WTC11 (cell line): Measurements from ENCODE around the gene NT5C1B. TPM values are rescaled to one million over a fixed set of nuclear protein-coding genes. Genes with fewer than 3 reads are reported as not detected.

Experiments used
- ATAC-seq: fragments of 200-7000 bp; cut with Tn5 transposase; 2 replicates; pipeline ENCODE4 v1.10.0; 2021; ENCODE audit warnings: mild to moderate bottlenecking, moderate library complexity
- CTCF ChIA-PET: fragments of 300-600 bp; sonication (Branson Sonifier 250); formaldehyde crosslinking; loops from one replicate; lab custom pipeline; 2021; ENCODE audit warnings: antibody characterized with exemption; lab: Charles Lee
- POLR2A ChIA-PET: fragments of 350-600 bp; sonication (Branson Sonifier 250); formaldehyde crosslinking; loops from one replicate; lab custom pipeline; 2021; ENCODE audit warnings: antibody characterized with exemption; lab: Charles Lee
- DNase-seq: peaks from one replicate; pipeline ENCODE4 v3.0.0; 2021; ENCODE audit warnings: low spot score
- H3K27ac Mint-ChIP-seq: 2 replicates; pipeline ENCODE4 v1.8.0; 2021; ENCODE audit warnings: mixed read lengths
- H3K27me3 Mint-ChIP-seq: 2 replicates; pipeline ENCODE4 v1.8.0; 2021; ENCODE audit warnings: low read depth, mild to moderate bottlenecking, moderate library complexity, mixed read lengths
- H3K36me3 Mint-ChIP-seq: 2 replicates; pipeline ENCODE4 v1.8.0; 2021; ENCODE audit warnings: mixed read lengths
- H3K4me1 Mint-ChIP-seq: 2 replicates; pipeline ENCODE4 v1.8.0; 2022; ENCODE audit warnings: mixed read lengths
- H3K4me3 Mint-ChIP-seq: 2 replicates; pipeline ENCODE4 v1.8.0; 2021; ENCODE audit warnings: mild to moderate bottlenecking, moderate library complexity, mixed read lengths
- H3K9me3 Mint-ChIP-seq: 2 replicates; pipeline ENCODE4 v1.8.0; 2021; ENCODE audit warnings: mixed read lengths
- CBFB ChIP-seq: sonication (generic); formaldehyde crosslinking; IDR thresholded peaks from 2 replicates; pipeline ENCODE4 v1.8.1; 2022; ENCODE audit warnings: mild to moderate bottlenecking, low read depth, missing genetic modification reagents
- CREB1 ChIP-seq: sonication (generic); formaldehyde crosslinking; IDR thresholded peaks from 2 replicates; pipeline ENCODE4 v1.8.0; 2023; ENCODE audit warnings: mild to moderate bottlenecking, missing genetic modification reagents
- ELF4 ChIP-seq: sonication (generic); formaldehyde crosslinking; IDR thresholded peaks from 2 replicates; pipeline ENCODE4 v1.8.1; 2022; ENCODE audit warnings: low read depth, mild to moderate bottlenecking, moderate library complexity, missing genetic modification reagents
- EMX1 ChIP-seq: fragments of 250-450 bp; sonication (Bioruptor Pico); IDR thresholded peaks from 2 replicates; pipeline ENCODE4 v1.8.0; 2021; ENCODE audit warnings: mild to moderate bottlenecking
- ETV6 ChIP-seq: sonication (generic); formaldehyde crosslinking; IDR thresholded peaks from 2 replicates; pipeline ENCODE4 v1.8.1; 2022; ENCODE audit warnings: mild to moderate bottlenecking, missing genetic modification reagents
- FOXP1 ChIP-seq: sonication (generic); formaldehyde crosslinking; IDR thresholded peaks from 2 replicates; pipeline ENCODE4 v1.8.0; 2022; ENCODE audit warnings: missing genetic modification reagents, mild to moderate bottlenecking, moderate library complexity, borderline replicate concordance
- MYBL2 ChIP-seq: sonication (generic); formaldehyde crosslinking; IDR thresholded peaks from 2 replicates; pipeline ENCODE4 v1.8.1; 2023; ENCODE audit warnings: mild to moderate bottlenecking, moderate library complexity, missing genetic modification reagents
- NR2C2 ChIP-seq: sonication (generic); formaldehyde crosslinking; IDR thresholded peaks from 2 replicates; pipeline ENCODE4 v1.8.0; 2022; ENCODE audit warnings: mild to moderate bottlenecking, missing genetic modification reagents
- SOX15 ChIP-seq: fragments of 250-450 bp; sonication (Bioruptor Pico); IDR thresholded peaks from 2 replicates; pipeline ENCODE4 v1.9.0; 2021; ENCODE audit warnings: mild to moderate bottlenecking
- ZNF263 ChIP-seq: sonication (generic); formaldehyde crosslinking; IDR thresholded peaks from 2 replicates; pipeline ENCODE4 v1.8.1; 2022; ENCODE audit warnings: low read depth, mild to moderate bottlenecking, moderate library complexity, missing genetic modification reagents
- ZNF423 ChIP-seq: fragments of 250-450 bp; sonication (Bioruptor Pico); IDR thresholded peaks from 2 replicates; pipeline ENCODE4 v2.1.2; 2022; ENCODE audit warnings: mild to moderate bottlenecking, moderate library complexity
- total RNA-seq: library from RNA; stranded (reverse); gene quantifications from 3 replicates; pipeline ENCODE4 v1.2.3, GENCODE V29; 2021
- TF ChIP-seq, protein P1 (sequence below): sonication (generic); formaldehyde crosslinking; IDR thresholded peaks from 2 replicates; pipeline ENCODE4 v1.8.1; 2022; ENCODE audit warnings: missing genetic modification reagents, borderline replicate concordance
- TF ChIP-seq, protein P2 (sequence below): fragments of 250-450 bp; sonication (Bioruptor Pico); conservative IDR thresholded peaks from 2 replicates; pipeline ENCODE4 v1.9.0; 2021; ENCODE audit warnings: mild to moderate bottlenecking
- TF ChIP-seq, protein P3 (sequence below): sonication (generic); formaldehyde crosslinking; IDR thresholded peaks from 2 replicates; pipeline ENCODE4 v1.8.1; 2023; ENCODE audit warnings: mild to moderate bottlenecking, missing genetic modification reagents
- TF ChIP-seq, protein P4 (sequence below): sonication (generic); formaldehyde crosslinking; IDR thresholded peaks from 2 replicates; pipeline ENCODE4 v1.8.0; 2022; ENCODE audit warnings: mild to moderate bottlenecking, missing genetic modification reagents
- TF ChIP-seq, protein P5 (sequence below): sonication (generic); formaldehyde crosslinking; IDR thresholded peaks from 2 replicates; pipeline ENCODE4 v1.8.0; 2022; ENCODE audit warnings: mild to moderate bottlenecking, missing genetic modification reagents
- TF ChIP-seq, protein P6 (sequence below): fragments of 200-600 bp; IDR thresholded peaks from 2 replicates; pipeline ENCODE4 v1.8.0; 2022; ENCODE audit warnings: antibody characterized with exemption
- TF ChIP-seq, protein P7 (sequence below): fragments of 250-450 bp; sonication (Bioruptor Pico); IDR thresholded peaks from 2 replicates; pipeline ENCODE4 v1.9.0; 2021; ENCODE audit warnings: mild to moderate bottlenecking
- TF ChIP-seq, protein P8 (sequence below): fragments of 250-450 bp; sonication (Bioruptor Pico); IDR thresholded peaks from 2 replicates; pipeline ENCODE4 v1.8.0; 2021; ENCODE audit warnings: mild to moderate bottlenecking

NT5C1B gene
- total RNA-seq, 1 experiment from 2014 or later = not detected

DNA sequence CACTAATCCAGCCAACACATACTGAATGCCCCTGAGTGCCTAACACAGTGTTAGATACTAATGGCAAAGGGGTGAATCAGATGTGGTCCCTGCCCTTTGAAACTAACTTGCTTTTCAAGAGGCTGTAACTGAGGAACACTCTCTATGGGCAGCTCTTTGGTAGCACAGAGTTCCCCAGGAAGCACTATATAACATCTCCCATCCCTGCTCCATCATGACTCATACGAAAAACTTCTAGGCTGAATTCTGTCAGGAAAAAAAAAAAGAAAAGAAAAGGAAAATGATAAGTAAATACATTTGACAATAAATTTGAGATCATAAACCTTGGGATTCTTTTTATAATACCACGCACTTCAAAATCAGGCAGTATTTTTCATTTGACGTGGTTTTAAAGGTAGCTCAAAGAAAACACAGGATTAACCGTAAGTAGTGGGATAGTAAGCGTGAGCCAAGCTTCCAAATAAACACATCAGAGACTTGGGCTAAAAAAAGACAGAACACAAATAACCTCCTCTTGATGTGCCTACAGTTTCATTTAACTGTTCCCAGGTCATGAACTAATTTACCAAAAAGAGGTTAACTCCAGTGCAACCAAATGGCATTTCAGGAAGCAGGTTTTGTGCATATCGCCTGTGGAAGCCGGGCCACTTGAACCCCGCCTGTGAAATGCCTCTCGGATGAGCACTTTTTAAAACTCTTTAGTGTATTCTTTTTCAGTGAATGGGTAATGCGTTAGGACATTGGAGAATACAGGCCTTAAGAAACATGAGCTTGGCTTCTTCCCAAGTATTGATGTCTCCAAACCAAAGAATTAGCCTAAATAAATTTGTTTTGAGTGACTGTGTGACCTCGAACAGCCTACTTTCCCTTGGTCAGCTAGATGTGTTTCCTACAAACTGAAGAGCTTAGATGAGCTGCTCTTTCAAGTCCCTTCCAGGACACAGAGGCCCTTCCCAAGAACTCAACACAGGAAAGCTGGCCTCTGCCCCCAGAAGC is 71.0 kb downstream of the NT5C1B start:
- Mint-ChIP-seq H3K36me3 (no peaks in the 10 kb centered on the region), H3K27me3 (no peaks in the 10 kb centered on the region; the same call in 1 of the 2 replicates), H3K4me1 (peaks cover 9% of the 10 kb centered on the region), H3K9me3 (no peaks in the 10 kb centered on the region), H3K4me3 (no peak overlapping the region), H3K27ac (no peak overlapping the region)
- ATAC-seq (no peak), DNase-seq (no peak)
- CTCF ChIA-PET = interaction anchor here (0.9 kb wide), 1 partner anchor 170 kb away, joined by 3 read pairs; no protein-coding TSS in a partner anchor
- TF ChIP-seq FOXP1 (CRISPR knock-in tag) (no peak), EMX1 (CRISPR knock-in tag) (no peak), CREB1 (CRISPR knock-in tag) (no peak), ELF4 (CRISPR knock-in tag) (no peak), ZNF263 (no peak), ETV6 (CRISPR knock-in tag) (no peak)
- TF ChIP-seq, protein P1, sequence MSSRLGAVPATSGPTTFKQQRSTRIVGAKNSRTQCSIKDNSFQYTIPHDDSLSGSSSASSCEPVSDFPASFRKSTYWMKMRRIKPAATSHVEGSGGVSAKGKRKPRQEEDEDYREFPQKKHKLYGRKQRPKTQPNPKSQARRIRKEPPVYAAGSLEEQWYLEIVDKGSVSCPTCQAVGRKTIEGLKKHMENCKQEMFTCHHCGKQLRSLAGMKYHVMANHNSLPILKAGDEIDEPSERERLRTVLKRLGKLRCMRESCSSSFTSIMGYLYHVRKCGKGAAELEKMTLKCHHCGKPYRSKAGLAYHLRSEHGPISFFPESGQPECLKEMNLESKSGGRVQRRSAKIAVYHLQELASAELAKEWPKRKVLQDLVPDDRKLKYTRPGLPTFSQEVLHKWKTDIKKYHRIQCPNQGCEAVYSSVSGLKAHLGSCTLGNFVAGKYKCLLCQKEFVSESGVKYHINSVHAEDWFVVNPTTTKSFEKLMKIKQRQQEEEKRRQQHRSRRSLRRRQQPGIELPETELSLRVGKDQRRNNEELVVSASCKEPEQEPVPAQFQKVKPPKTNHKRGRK (CRISPR knock-in tag) = no peak
- POLR2A ChIA-PET = no interaction called here

DNA sequence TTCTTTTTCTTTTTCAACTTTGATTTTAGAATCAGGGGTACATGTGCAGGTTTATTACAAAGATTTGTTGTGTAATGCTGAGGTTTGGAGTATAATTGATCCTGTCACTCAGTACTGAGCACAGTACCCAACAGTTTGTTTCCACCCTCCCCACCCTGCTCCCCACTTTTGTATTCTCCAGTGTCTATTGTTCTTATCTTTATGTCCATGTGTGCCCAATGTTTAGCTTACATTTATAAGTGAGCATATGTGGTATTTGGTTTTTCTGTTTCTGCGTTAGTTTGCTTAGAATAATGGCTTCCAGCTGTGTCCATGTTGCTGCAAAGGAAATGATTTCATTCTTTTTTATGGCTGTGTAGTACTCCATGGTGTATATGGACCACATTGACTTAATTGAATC is 72.0 kb downstream of the NT5C1B start:
- H3K27ac Mint-ChIP-seq = no peak overlapping the region
- DNase-seq (no peak), ATAC-seq (no peak)
- H3K4me1 Mint-ChIP-seq = peaks cover 9% of the 10 kb centered on the region
- POLR2A ChIA-PET = interaction anchor here (1.2 kb wide), 1 partner anchor 42 kb away, joined by 3 read pairs; no protein-coding TSS in a partner anchor
- no peaks in the 10 kb centered on the region for H3K9me3 Mint-ChIP-seq
- H3K27me3 Mint-ChIP-seq = no peaks in the 10 kb centered on the region; the same call in 1 of the 2 replicates
- no peak overlapping the region for H3K4me3 Mint-ChIP-seq
- CTCF ChIA-PET = interaction anchor here (0.9 kb wide), 1 partner anchor 172 kb away, joined by 3 read pairs; no protein-coding TSS in a partner anchor
- H3K36me3 Mint-ChIP-seq = no peaks in the 10 kb centered on the region
- TF ChIP-seq, protein P2, sequence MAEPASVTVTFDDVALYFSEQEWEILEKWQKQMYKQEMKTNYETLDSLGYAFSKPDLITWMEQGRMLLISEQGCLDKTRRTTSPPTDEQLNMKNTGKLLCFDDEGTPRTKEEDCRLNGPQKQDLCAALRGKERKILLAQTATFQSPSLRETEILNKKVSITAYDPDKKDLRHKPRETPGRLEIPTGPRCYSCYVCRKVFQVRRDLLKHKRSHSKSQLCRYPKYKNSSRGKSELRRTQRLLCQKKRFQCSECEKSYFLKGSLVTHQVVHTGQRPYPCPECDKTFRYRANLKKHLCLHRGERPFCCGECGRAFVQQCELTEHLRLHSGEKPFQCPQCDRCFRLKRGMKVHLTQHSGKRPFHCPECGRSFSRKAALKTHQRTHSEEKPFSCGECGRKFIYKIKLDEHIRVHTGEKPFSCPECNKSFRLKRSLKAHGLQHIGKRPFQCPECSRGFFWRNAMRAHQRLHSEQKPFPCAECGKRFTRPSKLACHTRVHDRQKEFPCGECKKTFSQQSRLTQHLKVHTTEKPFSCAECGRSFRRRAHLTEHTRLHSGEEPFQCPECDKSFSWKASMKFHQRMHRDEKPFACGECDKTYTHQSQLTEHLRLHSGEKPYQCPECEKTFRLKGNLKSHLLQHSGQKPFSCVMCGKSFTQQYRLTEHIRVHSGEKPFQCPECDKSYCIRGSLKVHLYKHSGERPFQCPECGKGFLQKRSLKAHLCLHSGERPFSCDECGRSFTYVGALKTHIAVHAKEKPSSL = no peak
- TF ChIP-seq, protein P3, sequence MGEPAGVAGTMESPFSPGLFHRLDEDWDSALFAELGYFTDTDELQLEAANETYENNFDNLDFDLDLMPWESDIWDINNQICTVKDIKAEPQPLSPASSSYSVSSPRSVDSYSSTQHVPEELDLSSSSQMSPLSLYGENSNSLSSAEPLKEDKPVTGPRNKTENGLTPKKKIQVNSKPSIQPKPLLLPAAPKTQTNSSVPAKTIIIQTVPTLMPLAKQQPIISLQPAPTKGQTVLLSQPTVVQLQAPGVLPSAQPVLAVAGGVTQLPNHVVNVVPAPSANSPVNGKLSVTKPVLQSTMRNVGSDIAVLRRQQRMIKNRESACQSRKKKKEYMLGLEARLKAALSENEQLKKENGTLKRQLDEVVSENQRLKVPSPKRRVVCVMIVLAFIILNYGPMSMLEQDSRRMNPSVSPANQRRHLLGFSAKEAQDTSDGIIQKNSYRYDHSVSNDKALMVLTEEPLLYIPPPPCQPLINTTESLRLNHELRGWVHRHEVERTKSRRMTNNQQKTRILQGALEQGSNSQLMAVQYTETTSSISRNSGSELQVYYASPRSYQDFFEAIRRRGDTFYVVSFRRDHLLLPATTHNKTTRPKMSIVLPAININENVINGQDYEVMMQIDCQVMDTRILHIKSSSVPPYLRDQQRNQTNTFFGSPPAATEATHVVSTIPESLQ (CRISPR knock-in tag) = no peak
- TF ChIP-seq, protein P4, sequence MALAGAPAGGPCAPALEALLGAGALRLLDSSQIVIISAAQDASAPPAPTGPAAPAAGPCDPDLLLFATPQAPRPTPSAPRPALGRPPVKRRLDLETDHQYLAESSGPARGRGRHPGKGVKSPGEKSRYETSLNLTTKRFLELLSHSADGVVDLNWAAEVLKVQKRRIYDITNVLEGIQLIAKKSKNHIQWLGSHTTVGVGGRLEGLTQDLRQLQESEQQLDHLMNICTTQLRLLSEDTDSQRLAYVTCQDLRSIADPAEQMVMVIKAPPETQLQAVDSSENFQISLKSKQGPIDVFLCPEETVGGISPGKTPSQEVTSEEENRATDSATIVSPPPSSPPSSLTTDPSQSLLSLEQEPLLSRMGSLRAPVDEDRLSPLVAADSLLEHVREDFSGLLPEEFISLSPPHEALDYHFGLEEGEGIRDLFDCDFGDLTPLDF (CRISPR knock-in tag) = no peak
- TF ChIP-seq, protein P5, sequence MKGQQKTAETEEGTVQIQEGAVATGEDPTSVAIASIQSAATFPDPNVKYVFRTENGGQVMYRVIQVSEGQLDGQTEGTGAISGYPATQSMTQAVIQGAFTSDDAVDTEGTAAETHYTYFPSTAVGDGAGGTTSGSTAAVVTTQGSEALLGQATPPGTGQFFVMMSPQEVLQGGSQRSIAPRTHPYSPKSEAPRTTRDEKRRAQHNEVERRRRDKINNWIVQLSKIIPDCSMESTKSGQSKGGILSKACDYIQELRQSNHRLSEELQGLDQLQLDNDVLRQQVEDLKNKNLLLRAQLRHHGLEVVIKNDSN = no peak
- TF ChIP-seq ZNF423 (no peak), SOX15 (CRISPR knock-in tag) (no peak), MYBL2 (CRISPR knock-in tag) (no peak), NR2C2 (CRISPR knock-in tag) (no peak), CBFB (CRISPR knock-in tag) (no peak)
- TF ChIP-seq, protein P6, sequence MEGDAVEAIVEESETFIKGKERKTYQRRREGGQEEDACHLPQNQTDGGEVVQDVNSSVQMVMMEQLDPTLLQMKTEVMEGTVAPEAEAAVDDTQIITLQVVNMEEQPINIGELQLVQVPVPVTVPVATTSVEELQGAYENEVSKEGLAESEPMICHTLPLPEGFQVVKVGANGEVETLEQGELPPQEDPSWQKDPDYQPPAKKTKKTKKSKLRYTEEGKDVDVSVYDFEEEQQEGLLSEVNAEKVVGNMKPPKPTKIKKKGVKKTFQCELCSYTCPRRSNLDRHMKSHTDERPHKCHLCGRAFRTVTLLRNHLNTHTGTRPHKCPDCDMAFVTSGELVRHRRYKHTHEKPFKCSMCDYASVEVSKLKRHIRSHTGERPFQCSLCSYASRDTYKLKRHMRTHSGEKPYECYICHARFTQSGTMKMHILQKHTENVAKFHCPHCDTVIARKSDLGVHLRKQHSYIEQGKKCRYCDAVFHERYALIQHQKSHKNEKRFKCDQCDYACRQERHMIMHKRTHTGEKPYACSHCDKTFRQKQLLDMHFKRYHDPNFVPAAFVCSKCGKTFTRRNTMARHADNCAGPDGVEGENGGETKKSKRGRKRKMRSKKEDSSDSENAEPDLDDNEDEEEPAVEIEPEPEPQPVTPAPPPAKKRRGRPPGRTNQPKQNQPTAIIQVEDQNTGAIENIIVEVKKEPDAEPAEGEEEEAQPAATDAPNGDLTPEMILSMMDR = no peak
- TF ChIP-seq, protein P7, sequence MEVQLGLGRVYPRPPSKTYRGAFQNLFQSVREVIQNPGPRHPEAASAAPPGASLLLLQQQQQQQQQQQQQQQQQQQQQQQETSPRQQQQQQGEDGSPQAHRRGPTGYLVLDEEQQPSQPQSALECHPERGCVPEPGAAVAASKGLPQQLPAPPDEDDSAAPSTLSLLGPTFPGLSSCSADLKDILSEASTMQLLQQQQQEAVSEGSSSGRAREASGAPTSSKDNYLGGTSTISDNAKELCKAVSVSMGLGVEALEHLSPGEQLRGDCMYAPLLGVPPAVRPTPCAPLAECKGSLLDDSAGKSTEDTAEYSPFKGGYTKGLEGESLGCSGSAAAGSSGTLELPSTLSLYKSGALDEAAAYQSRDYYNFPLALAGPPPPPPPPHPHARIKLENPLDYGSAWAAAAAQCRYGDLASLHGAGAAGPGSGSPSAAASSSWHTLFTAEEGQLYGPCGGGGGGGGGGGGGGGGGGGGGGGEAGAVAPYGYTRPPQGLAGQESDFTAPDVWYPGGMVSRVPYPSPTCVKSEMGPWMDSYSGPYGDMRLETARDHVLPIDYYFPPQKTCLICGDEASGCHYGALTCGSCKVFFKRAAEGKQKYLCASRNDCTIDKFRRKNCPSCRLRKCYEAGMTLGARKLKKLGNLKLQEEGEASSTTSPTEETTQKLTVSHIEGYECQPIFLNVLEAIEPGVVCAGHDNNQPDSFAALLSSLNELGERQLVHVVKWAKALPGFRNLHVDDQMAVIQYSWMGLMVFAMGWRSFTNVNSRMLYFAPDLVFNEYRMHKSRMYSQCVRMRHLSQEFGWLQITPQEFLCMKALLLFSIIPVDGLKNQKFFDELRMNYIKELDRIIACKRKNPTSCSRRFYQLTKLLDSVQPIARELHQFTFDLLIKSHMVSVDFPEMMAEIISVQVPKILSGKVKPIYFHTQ (CRISPR knock-in tag) = no peak
- TF ChIP-seq, protein P8, sequence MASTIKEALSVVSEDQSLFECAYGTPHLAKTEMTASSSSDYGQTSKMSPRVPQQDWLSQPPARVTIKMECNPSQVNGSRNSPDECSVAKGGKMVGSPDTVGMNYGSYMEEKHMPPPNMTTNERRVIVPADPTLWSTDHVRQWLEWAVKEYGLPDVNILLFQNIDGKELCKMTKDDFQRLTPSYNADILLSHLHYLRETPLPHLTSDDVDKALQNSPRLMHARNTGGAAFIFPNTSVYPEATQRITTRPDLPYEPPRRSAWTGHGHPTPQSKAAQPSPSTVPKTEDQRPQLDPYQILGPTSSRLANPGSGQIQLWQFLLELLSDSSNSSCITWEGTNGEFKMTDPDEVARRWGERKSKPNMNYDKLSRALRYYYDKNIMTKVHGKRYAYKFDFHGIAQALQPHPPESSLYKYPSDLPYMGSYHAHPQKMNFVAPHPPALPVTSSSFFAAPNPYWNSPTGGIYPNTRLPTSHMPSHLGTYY (CRISPR knock-in tag) = no peak
